ENCODE data around the gene MFAP5.

- TF ChIP-seq SP1 (IDR thresholded peaks at IDR 0.05; ENCODE audit: low read depth, low read length) (no peak), HDAC2 (IDR thresholded peaks at IDR 0.05) (no peak), CTCF (IDR thresholded peaks at IDR 0.05 in 2 of 3, conservative IDR thresholded peaks at IDR 0.05 in 1 of 3; ENCODE audit: control insufficient read depth in 2 of 3, extremely low read depth in 1 of 3, insufficient read depth in 1 of 3, low read depth in 3 of 3, low read length in 3 of 3) (no peak), NFXL1 (IDR thresholded peaks at IDR 0.05; ENCODE audit: borderline replicate concordance) (no peak)
Measured at GRCh38 chr12:8676651-8677050, 14.0 kb upstream of the MFAP5 start.
